Brain microvascular endothelial cell (primary cell): ENCODE results near the gene PNPLA7.
"Not testable (repeated sequence)": the region's sequence is repeated elsewhere in the genome, so short reads cannot be mapped to it uniquely, and the experiment has no call there.

ENCODE experiments used
- DNase-seq: peaks from one replicate; pipeline ENCODE4 v3.0.0-alpha.2; 2020
- H3K27ac ChIP-seq: fragments of 250-450 bp; sonication (Bioruptor Pico); 2 replicates; pipeline ENCODE4 v1.5.1; 2020; ENCODE audit warnings: mild to moderate bottlenecking, moderate library complexity
- H3K27me3 ChIP-seq: fragments of 250-450 bp; sonication (Bioruptor Pico); replicated peaks from 2 replicates; pipeline ENCODE4 v1.5.1; 2020; ENCODE audit warnings: mild to moderate bottlenecking
- H3K36me3 ChIP-seq: fragments of 250-450 bp; sonication (Bioruptor Pico); replicated peaks from 2 replicates; pipeline ENCODE4 v1.5.1; 2020; ENCODE audit warnings: mild to moderate bottlenecking
- H3K4me3 ChIP-seq: 2 replicates; pipeline ENCODE4 v1.5.1; 2011; ENCODE audit warnings: low read depth, mild to moderate bottlenecking, control low read depth, low read length, moderate library complexity
- CTCF ChIP-seq: IDR thresholded peaks from 2 replicates; pipeline ENCODE4 v1.5.1; 2011; ENCODE audit warnings: low read depth, mild to moderate bottlenecking, moderate library complexity, low read length, control low read depth, inconsistent platforms; ENCODE audit errors: missing control alignments
- in situ Hi-C: cut with HindIII; loops from 2 replicates; pipeline ENCODE4 v1.10.0; 2017; ENCODE audit warnings: low sequenced_read_pairs, low pct_ligation_motif_present

Gene PNPLA7

GRCh38 chr9:137521405-137521985, 28.7 kb downstream of the PNPLA7 start:
- Histone ChIP-seq H3K27ac (no peak overlapping the region), H3K27me3 (no peaks in the 10 kb centered on the region), H3K36me3 (no peaks in the 10 kb centered on the region), H3K4me3 (no peak overlapping the region)
- in situ Hi-C loops: no loop called here
- TF ChIP-seq CTCF: no peak
- no peak for DNase-seq

GRCh38 chr9:137520614-137521404, 29.4 kb downstream of the PNPLA7 start:
- Histone ChIP-seq H3K4me3 (no peak overlapping the region), H3K36me3 (no peaks in the 10 kb centered on the region), H3K27me3 (no peaks in the 10 kb centered on the region), H3K27ac (no peak overlapping the region)
- in situ Hi-C loops: no loop called here
- no peak for DNase-seq
- TF ChIP-seq CTCF: no peak

GRCh38 chr9:137519553-137519952, 30.6 kb downstream of the PNPLA7 start:
- H3K27me3 ChIP-seq: no peaks in the 10 kb centered on the region
- H3K4me3 ChIP-seq: no peak overlapping the region
- no peak overlapping the region for H3K27ac ChIP-seq
- no peak for DNase-seq
- H3K36me3 ChIP-seq: no peaks in the 10 kb centered on the region
- TF ChIP-seq CTCF: no peak
- in situ Hi-C loops: no loop called here

- H3K36me3 ChIP-seq, in situ Hi-C loops, H3K4me3 ChIP-seq, H3K27me3 ChIP-seq, H3K27ac ChIP-seq: not testable (repeated sequence)
- DNase-seq: peak; percentile 71
Measured at GRCh38 chr9:137518661-137519459, 31.3 kb downstream of the PNPLA7 start.

- Histone ChIP-seq H3K36me3 (no peaks in the 10 kb centered on the region), H3K27ac (no peak overlapping the region), H3K4me3 (no peak overlapping the region), H3K27me3 (no peaks in the 10 kb centered on the region)
- in situ Hi-C loops: no loop called here
- TF ChIP-seq CTCF: no peak
- no peak for DNase-seq
Measured at GRCh38 chr9:137516144-137516917, 33.9 kb downstream of the PNPLA7 start.
